Measurements from ENCODE around the gene SMIM14.
"Not testable (repeated sequence)": the region's sequence is repeated elsewhere in the genome, so short reads cannot be mapped to it uniquely, and the experiment has no call there.

Gene SMIM14

DNA sequence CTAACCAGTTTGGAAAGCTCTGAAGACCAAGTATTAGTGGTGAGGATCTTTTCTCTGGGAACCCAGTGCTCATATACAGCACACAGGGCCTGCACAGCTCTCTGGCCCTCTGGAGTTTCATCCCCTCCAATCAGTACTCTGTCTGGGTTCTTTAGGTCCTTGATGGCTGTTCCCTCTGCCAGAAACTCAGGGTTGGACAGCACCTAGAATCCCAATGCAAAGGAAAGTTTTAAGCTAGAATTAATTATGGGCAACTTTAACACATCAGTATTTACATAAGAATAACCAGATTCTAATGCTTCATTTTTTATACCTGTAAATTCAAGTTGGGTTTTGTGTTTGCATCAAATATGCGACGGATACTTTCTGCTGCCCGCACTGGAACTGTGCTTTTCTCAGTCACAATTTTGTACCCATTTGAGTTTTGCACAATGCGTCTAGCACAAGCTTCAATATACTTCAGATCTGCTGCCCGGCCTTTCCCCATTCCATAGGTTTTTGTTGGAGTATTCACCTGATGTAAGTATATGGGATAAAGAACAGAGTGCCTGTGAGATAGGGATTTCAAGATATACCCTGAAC is 128.2 kb downstream of the SMIM14 start:
- no peak for DNase-seq (ENCODE audit: insufficient read length, low spot score)
- no peak for FAIRE-seq
- TF ChIP-seq, protein P1, sequence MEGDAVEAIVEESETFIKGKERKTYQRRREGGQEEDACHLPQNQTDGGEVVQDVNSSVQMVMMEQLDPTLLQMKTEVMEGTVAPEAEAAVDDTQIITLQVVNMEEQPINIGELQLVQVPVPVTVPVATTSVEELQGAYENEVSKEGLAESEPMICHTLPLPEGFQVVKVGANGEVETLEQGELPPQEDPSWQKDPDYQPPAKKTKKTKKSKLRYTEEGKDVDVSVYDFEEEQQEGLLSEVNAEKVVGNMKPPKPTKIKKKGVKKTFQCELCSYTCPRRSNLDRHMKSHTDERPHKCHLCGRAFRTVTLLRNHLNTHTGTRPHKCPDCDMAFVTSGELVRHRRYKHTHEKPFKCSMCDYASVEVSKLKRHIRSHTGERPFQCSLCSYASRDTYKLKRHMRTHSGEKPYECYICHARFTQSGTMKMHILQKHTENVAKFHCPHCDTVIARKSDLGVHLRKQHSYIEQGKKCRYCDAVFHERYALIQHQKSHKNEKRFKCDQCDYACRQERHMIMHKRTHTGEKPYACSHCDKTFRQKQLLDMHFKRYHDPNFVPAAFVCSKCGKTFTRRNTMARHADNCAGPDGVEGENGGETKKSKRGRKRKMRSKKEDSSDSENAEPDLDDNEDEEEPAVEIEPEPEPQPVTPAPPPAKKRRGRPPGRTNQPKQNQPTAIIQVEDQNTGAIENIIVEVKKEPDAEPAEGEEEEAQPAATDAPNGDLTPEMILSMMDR (IDR thresholded peaks at IDR 0.05; ENCODE audit: insufficient read depth, missing control alignments): no peak

GRCh38 chr4:39505581-39505980 is 133.1 kb downstream of the SMIM14 start:
- no peak for DNase-seq (ENCODE audit: insufficient read length, low spot score)
- TF ChIP-seq, protein P1 (IDR thresholded peaks at IDR 0.05; ENCODE audit: insufficient read depth, missing control alignments): no peak
- FAIRE-seq: no peak

DNA sequence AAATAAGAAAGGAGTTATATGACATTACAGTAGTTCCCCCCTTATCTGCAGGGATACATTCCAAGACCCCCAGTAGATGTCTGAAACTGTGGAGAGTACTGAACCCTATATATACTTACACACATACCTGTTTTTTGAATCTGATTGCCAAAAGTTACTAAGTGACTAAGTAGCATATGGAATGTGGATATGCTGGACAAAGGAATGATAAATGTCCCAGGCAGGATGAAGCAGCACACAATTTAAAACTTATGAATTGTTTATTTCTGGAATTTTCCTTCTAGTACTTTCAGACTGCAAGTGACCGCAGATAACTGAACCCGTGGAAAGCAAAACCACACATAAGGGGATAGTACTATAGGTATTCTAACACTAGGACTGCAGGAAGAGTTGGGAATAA is 134.1 kb downstream of the SMIM14 start:
- TF ChIP-seq, protein P1 (IDR thresholded peaks at IDR 0.05; ENCODE audit: insufficient read depth, missing control alignments): no peak
- FAIRE-seq (no peak), DNase-seq (ENCODE audit: insufficient read length, low spot score) (no peak)

DNA sequence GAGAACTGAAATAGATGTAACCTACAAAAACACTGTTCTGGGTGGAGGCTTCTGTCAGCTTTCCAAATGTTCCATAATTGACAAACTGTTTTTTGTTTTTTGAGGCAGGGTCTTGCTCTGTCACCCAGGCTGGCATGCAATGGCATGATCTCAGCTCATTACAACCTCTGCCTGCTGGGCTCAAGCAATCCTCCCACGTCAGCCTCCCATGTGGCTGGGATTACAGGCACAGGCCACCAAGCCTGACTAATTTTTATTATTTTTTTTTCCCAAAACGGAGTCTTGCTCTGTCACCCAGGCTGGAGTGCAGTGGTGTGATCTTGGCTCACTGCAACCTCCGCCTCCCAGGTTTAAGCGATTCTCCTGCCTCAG is 136.0 kb downstream of the SMIM14 start:
- FAIRE-seq; DNase-seq (ENCODE audit: insufficient read length, low spot score): not testable (repeated sequence)

DNA sequence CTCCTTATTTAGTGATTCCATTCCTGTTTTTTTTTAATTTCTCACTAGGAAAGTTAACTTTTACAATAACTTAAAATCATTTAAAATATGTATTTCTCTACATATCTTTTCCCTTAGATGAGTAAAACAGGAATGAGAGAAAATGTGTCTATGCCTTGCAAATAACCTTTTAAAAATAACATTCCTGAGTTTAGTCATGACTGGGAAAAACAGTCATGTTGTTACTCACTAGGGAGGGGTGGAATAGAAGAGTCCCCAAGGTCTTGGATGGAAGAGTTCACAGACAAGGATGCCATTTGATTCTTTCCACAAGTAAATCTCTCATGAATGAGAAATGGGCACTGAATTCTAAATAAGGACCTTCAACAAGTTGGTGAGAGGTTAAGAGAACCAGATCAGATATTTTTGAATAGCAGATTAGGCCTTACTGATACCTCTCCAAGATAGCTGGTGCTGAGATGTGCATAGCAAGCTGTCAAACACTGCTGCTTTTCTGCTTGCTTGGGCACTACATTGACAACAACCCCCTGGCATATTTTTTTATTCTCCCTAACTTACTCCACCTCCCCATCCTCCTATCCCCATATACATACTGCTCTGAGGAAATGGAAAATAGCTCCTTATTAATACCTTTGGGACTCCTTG is 136.5 kb downstream of the SMIM14 start:
- FAIRE-seq (no peak), DNase-seq (ENCODE audit: insufficient read length, low spot score) (no peak)
- TF ChIP-seq, protein P1 (IDR thresholded peaks at IDR 0.05; ENCODE audit: insufficient read depth, missing control alignments): no peak

GRCh38 chr4:39498727-39499020 is 140.0 kb downstream of the SMIM14 start:
- no peak for FAIRE-seq

GRCh38 chr4:39497909-39498726 is 140.5 kb downstream of the SMIM14 start:
- DNase-seq (ENCODE audit: insufficient read length, low spot score) (no peak), FAIRE-seq (no peak)
- TF ChIP-seq, protein P1 (IDR thresholded peaks at IDR 0.05; ENCODE audit: insufficient read depth, missing control alignments): no peak

More at GRCh38 chr4:39498727-39499020, 140.0 kb downstream of the SMIM14 start:
- DNase-seq (ENCODE audit: insufficient read length, low spot score): no peak
- TF ChIP-seq, protein P1 (IDR thresholded peaks at IDR 0.05; ENCODE audit: insufficient read depth, missing control alignments): no peak

Data from D721Med (cell line).